ENCODE results near the gene PCDHGA1.

DNA sequence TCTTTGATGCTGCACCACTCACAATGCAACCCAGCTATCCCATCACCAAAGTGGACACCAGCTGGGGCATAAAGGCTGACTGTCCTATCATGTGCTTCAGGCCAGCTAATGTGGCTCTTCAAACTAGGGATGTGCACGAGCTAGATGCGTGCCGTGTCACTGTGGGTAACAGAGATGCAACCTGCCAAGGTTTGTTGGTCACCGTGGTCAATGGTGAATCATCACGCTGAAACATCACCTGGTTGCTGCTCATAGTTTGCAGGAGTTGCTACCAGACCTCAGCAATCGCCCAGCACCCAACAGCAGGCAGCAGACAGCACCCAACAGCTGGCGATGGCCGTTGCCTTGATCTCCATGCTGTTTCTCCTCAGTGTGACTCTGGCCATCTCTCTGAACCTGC is 2.1 kb upstream of the PCDHGA1 start:
- no peak for TF ChIP-seq POLR2A (conservative IDR thresholded peaks at IDR 0.05)
- TF ChIP-seq, protein P1, sequence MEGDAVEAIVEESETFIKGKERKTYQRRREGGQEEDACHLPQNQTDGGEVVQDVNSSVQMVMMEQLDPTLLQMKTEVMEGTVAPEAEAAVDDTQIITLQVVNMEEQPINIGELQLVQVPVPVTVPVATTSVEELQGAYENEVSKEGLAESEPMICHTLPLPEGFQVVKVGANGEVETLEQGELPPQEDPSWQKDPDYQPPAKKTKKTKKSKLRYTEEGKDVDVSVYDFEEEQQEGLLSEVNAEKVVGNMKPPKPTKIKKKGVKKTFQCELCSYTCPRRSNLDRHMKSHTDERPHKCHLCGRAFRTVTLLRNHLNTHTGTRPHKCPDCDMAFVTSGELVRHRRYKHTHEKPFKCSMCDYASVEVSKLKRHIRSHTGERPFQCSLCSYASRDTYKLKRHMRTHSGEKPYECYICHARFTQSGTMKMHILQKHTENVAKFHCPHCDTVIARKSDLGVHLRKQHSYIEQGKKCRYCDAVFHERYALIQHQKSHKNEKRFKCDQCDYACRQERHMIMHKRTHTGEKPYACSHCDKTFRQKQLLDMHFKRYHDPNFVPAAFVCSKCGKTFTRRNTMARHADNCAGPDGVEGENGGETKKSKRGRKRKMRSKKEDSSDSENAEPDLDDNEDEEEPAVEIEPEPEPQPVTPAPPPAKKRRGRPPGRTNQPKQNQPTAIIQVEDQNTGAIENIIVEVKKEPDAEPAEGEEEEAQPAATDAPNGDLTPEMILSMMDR (IDR thresholded peaks at IDR 0.05 in 2 of 3, conservative IDR thresholded peaks at IDR 0.05 in 1 of 3; ENCODE audit: insufficient read depth in 2 of 3, low read depth in 1 of 3, low read length in 3 of 3) = no peak
- TF ChIP-seq JUN (IDR thresholded peaks at IDR 0.05; ENCODE audit: borderline replicate concordance, low read depth, low read length) = no peak
- no peak for TF ChIP-seq JUN (CRISPR knock-in tag; IDR thresholded peaks at IDR 0.05; ENCODE audit: borderline replicate concordance)
- no peak for TF ChIP-seq BCL6 (CRISPR knock-in tag; IDR thresholded peaks at IDR 0.05)
- TF ChIP-seq ELF2 (CRISPR knock-in tag; IDR thresholded peaks at IDR 0.05) = no peak
- no peak for TF ChIP-seq ZNF274 (IDR thresholded peaks at IDR 0.05; ENCODE audit: borderline replicate concordance, low read depth, low read length)
- TF ChIP-seq ZNF408 (CRISPR knock-in tag; IDR thresholded peaks at IDR 0.05; ENCODE audit: low read depth) = no peak
- TF ChIP-seq FOXM1 (IDR thresholded peaks at IDR 0.05; ENCODE audit: low read depth) = no peak
- TF ChIP-seq FOXM1 (CRISPR knock-in tag; IDR thresholded peaks at IDR 0.05; ENCODE audit: low read depth) = no peak

Measured in K562 (cell line).